ENCODE measurements around the gene FAM193A.
A peak's percentile ranks its signal among the peaks of the same experiment; 100 is the strongest.
"Not testable (repeated sequence)": the region's sequence is repeated elsewhere in the genome, so short reads cannot be mapped to it uniquely, and the experiment has no call there.

Gene FAM193A

DNA sequence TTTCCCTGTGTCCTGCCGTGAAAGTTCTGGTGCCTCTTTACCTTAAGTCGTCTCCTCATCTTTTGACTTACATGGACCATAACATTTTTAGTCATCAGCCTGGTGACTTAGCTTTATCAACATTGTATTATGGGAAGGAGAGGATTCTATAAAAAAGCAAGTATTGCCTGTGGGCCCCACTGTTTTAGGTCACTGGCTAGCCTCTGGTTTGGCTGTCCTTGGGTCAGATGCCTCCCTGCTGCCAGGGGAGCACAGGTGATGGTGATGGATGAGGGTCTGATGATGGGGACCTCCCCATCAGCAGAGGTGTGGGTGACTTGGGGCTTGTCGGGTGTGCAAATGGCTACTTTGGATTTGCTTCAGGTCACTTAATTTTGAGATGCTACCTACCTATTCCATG lies 51.8 kb downstream of the FAM193A start:
- TF ChIP-seq, protein P1, sequence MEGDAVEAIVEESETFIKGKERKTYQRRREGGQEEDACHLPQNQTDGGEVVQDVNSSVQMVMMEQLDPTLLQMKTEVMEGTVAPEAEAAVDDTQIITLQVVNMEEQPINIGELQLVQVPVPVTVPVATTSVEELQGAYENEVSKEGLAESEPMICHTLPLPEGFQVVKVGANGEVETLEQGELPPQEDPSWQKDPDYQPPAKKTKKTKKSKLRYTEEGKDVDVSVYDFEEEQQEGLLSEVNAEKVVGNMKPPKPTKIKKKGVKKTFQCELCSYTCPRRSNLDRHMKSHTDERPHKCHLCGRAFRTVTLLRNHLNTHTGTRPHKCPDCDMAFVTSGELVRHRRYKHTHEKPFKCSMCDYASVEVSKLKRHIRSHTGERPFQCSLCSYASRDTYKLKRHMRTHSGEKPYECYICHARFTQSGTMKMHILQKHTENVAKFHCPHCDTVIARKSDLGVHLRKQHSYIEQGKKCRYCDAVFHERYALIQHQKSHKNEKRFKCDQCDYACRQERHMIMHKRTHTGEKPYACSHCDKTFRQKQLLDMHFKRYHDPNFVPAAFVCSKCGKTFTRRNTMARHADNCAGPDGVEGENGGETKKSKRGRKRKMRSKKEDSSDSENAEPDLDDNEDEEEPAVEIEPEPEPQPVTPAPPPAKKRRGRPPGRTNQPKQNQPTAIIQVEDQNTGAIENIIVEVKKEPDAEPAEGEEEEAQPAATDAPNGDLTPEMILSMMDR (conservative IDR thresholded peaks at IDR 0.05; ENCODE audit: control insufficient read depth, insufficient read depth, low read depth, low read length), result no peak
- DNase-seq (ENCODE audit: low read depth), result no peak
- H3K4me3 ChIP-seq (ENCODE audit: control insufficient read depth, low read depth, low read length), result no peak overlapping the region

GRCh38 chr4:2591189-2591588 lies 54.7 kb downstream of the FAM193A start:
- TF ChIP-seq, protein P1 (conservative IDR thresholded peaks at IDR 0.05; ENCODE audit: control insufficient read depth, insufficient read depth, low read depth, low read length), result no peak
- H3K4me3 ChIP-seq (ENCODE audit: control insufficient read depth, low read depth, low read length), result no peak overlapping the region
- peak; percentile 16 for DNase-seq (ENCODE audit: low read depth)

GRCh38 chr4:2592014-2592413 lies 55.6 kb downstream of the FAM193A start:
- not testable (repeated sequence) for DNase-seq (ENCODE audit: low read depth); H3K4me3 ChIP-seq (ENCODE audit: control insufficient read depth, low read depth, low read length)

DNA sequence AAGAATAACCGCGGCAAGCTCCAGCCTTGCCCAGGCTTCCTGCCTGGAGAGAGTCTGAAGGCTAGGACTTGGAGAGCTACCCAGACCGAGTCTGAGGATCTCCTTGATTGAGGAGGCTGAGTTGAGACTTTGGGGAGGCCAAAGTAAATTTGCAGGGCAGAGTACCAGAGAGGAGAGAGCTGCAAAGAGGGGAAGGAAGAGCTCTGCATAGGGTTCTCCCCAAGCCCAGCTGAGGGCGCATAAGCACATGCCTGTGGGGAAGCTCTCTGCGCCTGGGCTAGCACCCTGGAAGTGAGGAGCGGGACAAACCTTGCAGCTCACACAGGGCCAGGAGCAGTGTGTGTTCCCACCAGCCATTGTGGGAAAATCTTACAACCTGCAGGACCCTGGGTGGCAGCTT lies 56.1 kb downstream of the FAM193A start:
- no peak overlapping the region for H3K4me3 ChIP-seq (ENCODE audit: control insufficient read depth, low read depth, low read length)

DNA sequence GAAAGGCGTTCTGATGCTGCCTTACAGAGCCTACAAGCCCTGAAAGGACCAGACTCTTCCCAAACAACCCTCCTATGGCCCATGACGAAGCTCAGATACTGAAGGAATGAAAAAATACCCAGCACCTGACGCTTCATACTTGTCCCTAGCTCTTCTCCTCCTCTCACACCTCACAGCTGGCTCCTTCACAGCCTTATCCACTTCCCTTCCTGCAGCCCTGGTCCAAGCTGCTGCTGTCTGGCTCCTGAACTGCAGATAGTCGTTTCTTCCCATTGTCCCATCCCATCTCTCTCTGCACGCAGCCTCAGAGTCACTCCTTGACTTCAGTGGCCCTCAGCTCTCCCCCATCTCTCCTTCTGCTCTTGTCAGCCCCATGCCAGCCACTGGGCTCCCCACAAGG lies 56.6 kb downstream of the FAM193A start:
- no peak overlapping the region for H3K4me3 ChIP-seq (ENCODE audit: control insufficient read depth, low read depth, low read length)
- DNase-seq (ENCODE audit: low read depth), result no peak
- TF ChIP-seq, protein P1 (conservative IDR thresholded peaks at IDR 0.05; ENCODE audit: control insufficient read depth, insufficient read depth, low read depth, low read length), result no peak

More for the DNA sequence above, 56.1 kb downstream of the FAM193A start:
- no peak for DNase-seq (ENCODE audit: low read depth)
- TF ChIP-seq, protein P1 (conservative IDR thresholded peaks at IDR 0.05; ENCODE audit: control insufficient read depth, insufficient read depth, low read depth, low read length), result no peak

DNA sequence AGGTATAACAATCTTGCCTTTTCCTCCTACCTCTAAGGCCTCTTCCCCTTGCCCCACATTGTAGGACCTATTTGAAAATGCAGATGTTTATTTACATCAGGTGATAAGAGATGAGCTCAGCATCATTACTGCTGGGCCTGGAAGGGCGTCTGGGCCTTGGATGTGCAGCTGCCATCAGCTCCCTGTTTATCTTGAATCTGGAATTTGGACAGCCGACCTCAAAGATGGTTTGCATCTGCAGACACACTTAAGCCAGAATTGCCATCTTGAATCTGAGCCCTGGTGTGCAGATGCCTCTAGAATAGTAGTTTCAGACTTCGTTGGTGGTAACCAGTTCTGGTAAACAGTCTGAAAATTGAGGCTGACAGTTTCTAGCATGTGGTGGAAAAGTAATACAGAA lies 59.0 kb downstream of the FAM193A start:
- TF ChIP-seq, protein P1 (conservative IDR thresholded peaks at IDR 0.05; ENCODE audit: control insufficient read depth, insufficient read depth, low read depth, low read length), result no peak
- no peak overlapping the region for H3K4me3 ChIP-seq (ENCODE audit: control insufficient read depth, low read depth, low read length)
- no peak for DNase-seq (ENCODE audit: low read depth)

- DNase-seq (ENCODE audit: low read depth), result no peak
- TF ChIP-seq, protein P1 (conservative IDR thresholded peaks at IDR 0.05; ENCODE audit: control insufficient read depth, insufficient read depth, low read depth, low read length), result no peak
- no peak overlapping the region for H3K4me3 ChIP-seq (ENCODE audit: control insufficient read depth, low read depth, low read length)
These were observed 59.6 kb downstream of the FAM193A start for GRCh38 chr4:2595952-2596552.

All from fibroblast of mammary gland (primary cell).